IPS-18a (cell line): Measurements from ENCODE around the gene PKD1.

Source experiments
- H3K27ac ChIP-seq: one replicate; pipeline ENCODE4 v1.5.1; 2013; ENCODE audit warnings: low read length
- H3K27me3 ChIP-seq: one replicate; pipeline ENCODE4 v1.6.1; 2013; ENCODE audit warnings: mild to moderate bottlenecking, low read length; ENCODE audit not compliant: control insufficient read depth, insufficient read depth
- H3K36me3 ChIP-seq: one replicate; pipeline ENCODE4 v1.6.1; 2013; ENCODE audit warnings: low read depth, low read length; ENCODE audit not compliant: control insufficient read depth
- H3K4me1 ChIP-seq: one replicate; pipeline ENCODE4 v1.6.1; 2013; ENCODE audit warnings: low read depth, low read length; ENCODE audit not compliant: control insufficient read depth
- H3K4me3 ChIP-seq: one replicate; pipeline ENCODE4 v1.5.1; 2013; ENCODE audit warnings: low read length
- H3K9ac ChIP-seq: one replicate; pipeline ENCODE4 v1.6.1; 2013; ENCODE audit warnings: mild to moderate bottlenecking, low read length, moderate library complexity
- H3K9me3 ChIP-seq: one replicate; pipeline ENCODE4 v1.6.1; 2013; ENCODE audit warnings: low read depth, low read length; ENCODE audit not compliant: control insufficient read depth

Gene PKD1

GRCh38 chr16:2166263-2167067 lies 30.8 kb upstream of the PKD1 start:
- H3K27me3 ChIP-seq: no peaks in the 10 kb centered on the region
- no peaks in the 10 kb centered on the region for H3K4me1 ChIP-seq
- no peak overlapping the region for H3K4me3 ChIP-seq
- no peak overlapping the region for H3K9ac ChIP-seq
- H3K9me3 ChIP-seq: no peaks in the 10 kb centered on the region
- peaks cover 32% of the 10 kb centered on the region for H3K36me3 ChIP-seq
- H3K27ac ChIP-seq: no peak overlapping the region

GRCh38 chr16:2165861-2166260 lies 30.2 kb upstream of the PKD1 start:
- Histone ChIP-seq H3K4me1 (no peaks in the 10 kb centered on the region), H3K36me3 (peaks cover 27% of the 10 kb centered on the region), H3K27ac (no peak overlapping the region), H3K27me3 (no peaks in the 10 kb centered on the region), H3K9me3 (no peaks in the 10 kb centered on the region), H3K9ac (no peak overlapping the region), H3K4me3 (no peak overlapping the region)

DNA sequence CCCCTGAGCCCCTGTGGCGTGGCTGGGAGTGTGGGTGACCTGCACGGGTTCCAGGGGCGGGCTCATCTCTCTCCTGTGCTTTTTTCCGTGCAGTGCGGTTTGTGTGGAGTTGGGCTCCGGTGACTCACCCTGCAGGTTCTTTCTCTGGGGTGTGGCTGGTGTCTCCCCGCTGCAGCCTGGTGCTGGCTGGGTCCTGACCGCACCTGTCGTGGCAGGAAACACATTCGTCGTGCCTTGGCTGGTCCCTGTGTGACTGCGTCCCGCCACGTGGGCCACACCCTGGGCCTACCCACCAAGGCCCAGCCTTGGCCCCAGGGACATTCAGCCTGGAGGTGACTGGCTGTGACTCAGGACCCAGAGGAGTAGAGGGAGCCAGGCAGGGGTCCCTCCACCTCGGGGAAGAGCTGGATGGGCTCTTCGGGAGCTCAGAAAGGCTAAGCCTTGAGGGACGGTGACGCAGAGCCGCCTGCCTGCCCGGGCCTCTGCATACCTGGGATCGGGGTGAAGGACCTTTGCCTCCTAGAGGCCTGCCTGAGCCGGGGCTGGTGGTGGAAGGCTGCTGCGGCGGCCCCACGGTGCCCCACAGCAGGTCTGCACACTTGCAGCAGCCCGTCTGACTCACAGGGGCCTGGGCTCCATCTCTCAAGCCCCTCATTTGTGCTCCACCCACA lies 27.6 kb upstream of the PKD1 start:
- no peaks in the 10 kb centered on the region for H3K9me3 ChIP-seq
- no peaks in the 10 kb centered on the region for H3K4me1 ChIP-seq
- no peaks in the 10 kb centered on the region for H3K27me3 ChIP-seq
- H3K9ac ChIP-seq: no peak overlapping the region
- H3K36me3 ChIP-seq: peaks cover 20% of the 10 kb centered on the region
- no peak overlapping the region for H3K27ac ChIP-seq
- H3K4me3 ChIP-seq: no peak overlapping the region

DNA sequence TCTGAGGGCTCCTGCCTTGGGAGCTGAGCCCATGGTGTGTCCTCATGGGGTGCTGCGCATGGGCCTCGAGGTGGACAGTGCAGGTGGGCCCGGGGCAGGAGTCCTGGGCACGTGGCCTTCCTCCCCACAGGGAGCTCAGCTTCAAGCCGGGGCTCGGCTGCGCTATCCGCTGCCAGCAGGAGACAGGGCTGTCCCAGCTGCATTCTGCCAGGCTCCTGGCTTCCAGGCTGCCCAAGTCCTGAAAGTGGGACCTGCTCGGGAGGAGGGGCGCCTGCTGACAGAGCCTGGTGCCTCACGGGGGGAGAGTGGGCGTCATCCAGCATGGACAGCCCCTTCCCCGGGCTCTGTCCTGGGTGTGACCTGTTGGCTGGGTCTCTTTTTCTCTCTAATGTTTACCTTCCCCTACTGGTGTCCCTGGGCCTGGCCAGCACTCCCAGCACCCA lies 27.0 kb upstream of the PKD1 start:
- Histone ChIP-seq H3K36me3 (peaks cover 15% of the 10 kb centered on the region), H3K4me3 (no peak overlapping the region), H3K27me3 (no peaks in the 10 kb centered on the region), H3K4me1 (no peaks in the 10 kb centered on the region), H3K9me3 (no peaks in the 10 kb centered on the region), H3K27ac (no peak overlapping the region), H3K9ac (no peak overlapping the region)

- Histone ChIP-seq H3K9me3 (no peaks in the 10 kb centered on the region), H3K36me3 (peaks cover 11% of the 10 kb centered on the region), H3K9ac (no peak overlapping the region), H3K27ac (no peak overlapping the region), H3K27me3 (no peaks in the 10 kb centered on the region), H3K4me3 (no peak overlapping the region), H3K4me1 (peaks cover 2% of the 10 kb centered on the region)
Measured at GRCh38 chr16:2161911-2162310, 26.2 kb upstream of the PKD1 start.

GRCh38 chr16:2160915-2161551 lies 25.3 kb upstream of the PKD1 start:
- no peaks in the 10 kb centered on the region for H3K27me3 ChIP-seq
- H3K4me3 ChIP-seq: no peak overlapping the region
- peaks cover 6% of the 10 kb centered on the region for H3K4me1 ChIP-seq
- no peak overlapping the region for H3K9ac ChIP-seq
- H3K27ac ChIP-seq: no peak overlapping the region
- H3K36me3 ChIP-seq: peaks cover 3% of the 10 kb centered on the region
- no peaks in the 10 kb centered on the region for H3K9me3 ChIP-seq

DNA sequence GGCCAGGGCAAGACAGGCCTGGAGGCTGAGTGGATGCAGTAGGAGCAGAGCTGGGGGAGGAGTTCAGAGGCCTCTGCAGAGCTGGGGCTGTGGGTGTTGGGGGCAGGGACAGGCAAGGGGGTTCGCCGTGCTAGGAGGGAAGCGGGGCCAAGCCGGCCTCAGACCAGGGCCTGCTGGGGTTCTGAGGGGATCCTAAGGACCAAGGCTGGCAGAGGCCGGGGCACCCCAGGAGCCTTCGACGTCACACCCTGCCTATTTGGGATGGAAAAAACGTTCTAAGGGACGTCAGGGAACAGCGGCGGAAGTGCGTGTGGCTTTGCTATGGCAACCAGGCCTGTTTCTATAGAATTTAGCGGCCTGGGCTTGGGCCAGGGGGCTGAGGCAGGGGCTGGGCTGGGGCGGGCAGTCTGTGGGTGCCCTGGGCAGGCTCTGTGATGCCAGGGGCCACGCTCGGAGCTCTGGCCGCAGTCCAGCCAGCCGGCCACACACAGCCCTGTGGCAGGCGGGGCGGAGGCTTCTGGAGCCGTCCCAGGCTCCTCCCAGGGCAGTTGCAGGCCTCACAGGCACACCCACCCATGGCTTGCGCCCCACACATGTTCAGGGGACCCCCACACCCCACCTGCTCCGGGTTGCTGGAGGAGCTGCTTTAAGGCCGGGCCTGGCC lies 23.6 kb upstream of the PKD1 start:
- Histone ChIP-seq H3K4me3 (no peak overlapping the region), H3K27me3 (no peaks in the 10 kb centered on the region), H3K36me3 (peaks cover 3% of the 10 kb centered on the region), H3K9ac (no peak overlapping the region), H3K27ac (no peak overlapping the region), H3K4me1 (peaks cover 6% of the 10 kb centered on the region), H3K9me3 (no peaks in the 10 kb centered on the region)

DNA sequence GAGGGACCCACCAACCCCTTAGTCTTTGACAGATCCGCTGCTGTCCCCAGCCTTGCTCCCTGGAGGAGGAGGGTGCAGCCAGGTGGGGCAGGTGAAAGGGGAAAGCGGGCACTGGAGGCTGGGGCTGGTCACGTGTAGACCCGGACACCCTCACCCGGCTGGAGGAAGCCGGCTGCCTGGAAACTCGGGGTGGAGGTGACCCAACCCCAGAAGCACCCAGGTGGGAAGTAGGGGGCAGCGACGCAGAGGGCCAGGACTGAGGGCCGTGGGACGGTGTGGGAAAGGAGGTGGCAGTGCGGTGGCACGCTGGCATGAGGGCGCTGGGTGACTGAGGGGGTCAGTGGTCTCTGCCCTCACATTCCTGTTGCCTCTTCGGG lies 22.6 kb upstream of the PKD1 start:
- no peak overlapping the region for H3K9ac ChIP-seq
- peaks cover 12% of the 10 kb centered on the region for H3K36me3 ChIP-seq
- H3K9me3 ChIP-seq: no peaks in the 10 kb centered on the region
- H3K4me1 ChIP-seq: peaks cover 6% of the 10 kb centered on the region
- no peaks in the 10 kb centered on the region for H3K27me3 ChIP-seq
- no peak overlapping the region for H3K4me3 ChIP-seq
- no peak overlapping the region for H3K27ac ChIP-seq

DNA sequence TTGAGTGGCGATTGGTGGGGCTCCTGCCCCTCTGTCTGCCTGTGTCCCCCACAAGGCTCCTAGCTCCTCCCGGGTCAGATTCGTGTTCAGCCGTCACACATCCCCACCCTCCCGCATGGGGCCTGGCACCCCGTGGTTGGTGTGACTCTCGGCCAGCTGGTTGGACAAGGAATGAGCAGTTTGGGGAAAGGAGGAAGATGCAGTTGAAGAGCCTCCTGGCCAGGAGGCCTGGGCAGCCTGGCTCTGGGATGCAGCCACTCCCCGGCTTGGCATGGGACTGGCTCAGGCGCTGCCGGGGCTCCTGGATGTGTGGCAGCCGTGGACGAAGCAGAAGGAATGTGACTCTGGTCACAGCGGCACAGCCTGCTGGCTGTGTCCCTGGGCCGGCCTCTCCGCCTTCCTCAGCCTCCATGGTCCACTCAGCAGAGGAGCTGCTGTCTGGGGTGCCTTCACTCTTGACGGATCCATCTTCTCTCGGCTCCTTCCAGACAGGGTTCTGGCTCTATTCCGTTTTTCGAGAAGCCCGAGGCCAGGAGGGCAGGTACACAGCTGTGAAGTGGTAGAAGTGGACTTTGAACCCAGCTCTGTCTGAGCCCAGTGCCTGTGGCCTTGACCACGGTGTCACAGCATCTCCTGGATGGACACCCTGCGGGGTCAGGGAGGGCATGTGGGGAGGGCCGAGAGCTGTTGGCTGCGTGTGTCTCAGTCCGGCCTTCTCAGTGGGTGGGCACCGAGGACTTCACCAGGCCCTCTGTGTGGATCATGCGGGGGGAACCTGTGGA lies 22.0 kb upstream of the PKD1 start:
- Histone ChIP-seq H3K9me3 (no peaks in the 10 kb centered on the region), H3K9ac (no peak overlapping the region), H3K36me3 (peaks cover 17% of the 10 kb centered on the region), H3K27ac (no peak overlapping the region), H3K4me3 (no peak overlapping the region), H3K27me3 (no peaks in the 10 kb centered on the region), H3K4me1 (peaks cover 12% of the 10 kb centered on the region)

DNA sequence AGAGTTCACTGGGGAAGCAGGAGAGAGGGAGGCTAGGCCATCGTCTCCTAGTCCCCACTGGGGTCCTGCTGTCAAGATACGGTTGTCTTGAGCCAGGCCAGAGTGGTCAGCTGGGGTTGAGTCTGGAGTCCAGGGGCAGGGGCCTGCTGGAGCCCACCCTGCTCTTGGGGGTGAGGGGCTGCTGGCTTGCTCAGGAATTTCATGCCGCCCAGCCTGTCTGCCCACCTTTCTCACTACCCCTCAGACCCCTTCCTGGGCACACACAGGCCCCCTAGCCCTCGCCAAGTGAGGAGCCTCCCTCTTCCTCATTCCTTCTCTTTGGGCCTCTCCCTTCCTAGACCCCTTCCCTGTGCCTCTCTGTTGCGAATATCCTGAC lies 21.1 kb upstream of the PKD1 start:
- Histone ChIP-seq H3K4me3 (peak overlapping the region; percentile 98), H3K9me3 (no peaks in the 10 kb centered on the region), H3K27ac (no peak overlapping the region), H3K27me3 (no peaks in the 10 kb centered on the region), H3K36me3 (peaks cover 18% of the 10 kb centered on the region), H3K4me1 (peaks cover 13% of the 10 kb centered on the region), H3K9ac (no peak overlapping the region)
